GM21576 (cell line): ENCODE results near the gene SMIM35.

Experiments used
- ATAC-seq: cut with Tn5 transposase; IDR thresholded peaks from one replicate; pipeline ENCODE4 v1.9.1; 2021; ENCODE audit warnings: mild to moderate bottlenecking, moderate library complexity; ENCODE audit not compliant: unreplicated experiment

SMIM35 gene

DNA sequence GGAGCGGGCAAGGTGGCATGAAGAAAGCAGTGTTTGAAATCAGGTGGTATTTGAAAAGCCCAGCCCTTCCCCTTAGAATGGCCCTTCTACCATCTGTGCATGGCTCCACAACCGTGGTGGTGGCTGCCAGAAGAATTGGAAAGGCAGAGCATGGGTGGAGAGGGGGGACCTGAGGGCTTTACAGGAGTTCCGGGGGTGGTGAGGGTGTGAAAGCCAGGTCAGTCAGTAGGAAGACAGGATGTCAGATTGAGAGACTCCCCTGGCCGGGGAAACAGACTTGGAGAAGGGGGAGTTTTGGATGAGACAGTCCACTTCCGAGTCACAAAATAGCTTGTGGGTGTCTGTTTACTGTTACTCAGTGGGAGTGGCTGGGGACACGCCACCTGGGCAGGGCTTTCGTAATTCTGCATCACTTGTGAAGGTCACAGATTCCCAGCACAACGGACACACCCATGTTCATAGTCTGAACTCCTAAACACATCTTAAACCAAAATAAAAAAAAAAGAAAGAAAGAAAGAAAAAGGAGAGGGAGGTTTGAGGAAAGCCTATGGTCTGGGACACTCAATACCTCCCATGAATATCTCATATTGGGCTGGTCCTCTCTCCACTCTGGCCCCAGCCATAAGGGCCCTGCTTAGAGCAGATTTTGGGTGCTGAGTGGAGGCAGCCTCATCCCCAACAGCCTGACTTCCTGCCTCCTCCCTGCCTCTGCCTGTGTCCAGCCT lies 24.4 kb upstream of the SMIM35 start:
- no peak for ATAC-seq

DNA sequence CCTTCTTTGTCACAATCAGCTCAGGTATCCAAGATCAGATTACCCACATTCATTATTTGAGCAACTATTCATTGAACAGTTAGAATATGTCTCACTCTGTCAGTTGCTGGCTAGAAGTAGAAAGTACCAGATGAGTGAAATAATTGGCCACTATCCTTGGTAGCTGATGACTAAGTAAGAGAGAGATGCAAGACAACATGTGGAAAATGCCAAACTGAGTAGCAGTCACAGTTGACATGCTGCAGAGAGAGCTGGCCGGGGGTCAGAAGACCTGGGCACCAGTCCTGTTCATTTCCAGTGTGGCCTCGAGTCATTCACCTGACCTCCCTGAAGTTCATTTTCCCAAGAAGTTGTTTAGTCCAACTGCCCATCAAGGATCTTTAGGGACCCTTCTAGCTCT lies 22.5 kb upstream of the SMIM35 start:
- ATAC-seq: no peak

- ATAC-seq: no peak
Observed at GRCh38 chr11:118108513-118108912, 21.8 kb upstream of the SMIM35 start.

DNA sequence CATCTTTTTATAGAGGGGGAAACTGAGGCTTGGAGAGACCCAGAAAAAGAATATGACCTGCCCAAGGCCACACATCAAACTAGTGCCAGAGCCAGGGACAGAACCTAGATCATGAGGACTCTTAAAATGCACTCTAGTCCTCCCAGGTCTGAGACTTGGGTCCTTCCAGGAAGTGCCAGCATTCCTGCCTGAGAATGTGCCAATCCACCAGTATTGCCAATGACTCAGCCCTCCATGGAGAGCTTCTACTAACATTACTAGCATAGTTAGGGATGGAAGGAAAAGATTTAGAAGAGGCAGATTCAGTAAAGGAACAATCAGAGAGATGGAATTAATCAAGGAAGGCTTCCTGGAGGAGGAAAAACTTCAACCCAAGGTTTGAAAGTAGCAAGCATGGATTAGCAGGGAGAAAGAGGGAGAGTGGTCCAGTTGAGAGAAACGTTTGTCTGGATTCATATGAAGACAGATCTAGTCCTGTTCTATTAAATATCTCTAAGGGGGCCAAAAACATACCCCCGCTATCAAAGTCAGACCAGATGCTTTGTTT lies 20.1 kb upstream of the SMIM35 start:
- no peak for ATAC-seq

- ATAC-seq: no peak
Observed at GRCh38 chr11:118105657-118106305, 19.0 kb upstream of the SMIM35 start.

- ATAC-seq: no peak
Observed at GRCh38 chr11:118104491-118104890, 17.7 kb upstream of the SMIM35 start.

- ATAC-seq: no peak
Observed at GRCh38 chr11:118102721-118103261, 16.0 kb upstream of the SMIM35 start.

DNA sequence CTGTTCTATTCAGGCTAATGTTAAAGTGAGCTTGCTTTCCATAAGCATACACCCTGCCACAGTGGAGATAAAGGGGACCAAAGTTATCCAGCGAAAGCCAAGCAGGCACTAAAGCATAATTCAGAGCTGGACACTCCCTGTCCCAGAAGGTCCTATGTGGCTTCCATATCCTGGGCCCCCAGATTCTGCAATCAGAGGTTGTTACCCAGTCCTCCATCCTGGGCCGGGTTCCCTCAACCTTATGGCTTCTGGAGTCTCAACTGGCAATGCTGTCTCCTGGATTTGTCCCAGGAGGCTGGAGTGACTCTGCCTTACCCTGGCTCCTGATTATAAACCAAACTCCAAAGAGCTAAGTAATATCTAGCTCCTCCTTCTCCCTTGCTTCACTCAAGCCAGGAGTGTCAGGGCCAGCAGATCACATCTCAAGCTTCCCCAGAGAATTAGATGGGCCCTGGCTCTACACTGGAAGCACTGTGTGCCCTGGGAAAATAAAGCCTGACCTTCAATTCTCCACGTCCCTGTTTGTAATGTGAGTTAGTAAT lies 14.0 kb upstream of the SMIM35 start:
- no peak for ATAC-seq

DNA sequence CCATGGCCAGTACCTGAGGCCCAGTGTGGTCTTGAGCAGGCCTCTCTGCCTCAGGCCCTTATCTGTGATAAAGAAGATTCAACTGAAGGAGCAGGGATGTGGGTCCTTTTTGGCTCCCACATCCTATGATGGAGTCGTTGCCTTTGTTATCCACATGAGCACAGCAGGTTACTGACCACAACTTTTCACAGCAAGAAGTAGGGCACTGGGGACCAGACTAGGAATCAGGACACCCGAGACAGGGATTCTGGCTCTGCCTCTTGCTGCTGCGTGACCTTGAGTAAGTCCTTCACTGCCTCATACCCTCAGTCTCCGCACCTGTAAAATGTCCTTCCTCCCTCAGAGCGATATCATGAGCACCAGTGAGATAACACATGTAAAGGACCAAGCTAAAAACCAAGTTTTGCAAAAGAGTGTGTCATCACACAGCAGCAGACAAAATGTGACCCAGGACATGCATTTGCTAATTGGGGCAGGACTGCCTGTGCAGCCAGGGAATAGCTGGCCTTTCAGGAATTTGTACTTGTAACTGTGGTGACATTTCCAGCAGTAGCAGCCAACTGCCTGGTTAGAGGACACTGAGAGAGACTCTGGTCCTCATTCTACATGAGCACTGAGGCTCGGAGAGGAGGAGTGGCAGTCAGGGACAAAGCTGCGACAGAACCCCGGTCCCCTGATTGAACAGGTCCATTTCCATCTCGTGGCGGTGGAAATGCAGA lies 13.2 kb upstream of the SMIM35 start:
- ATAC-seq: no peak

- no peak for ATAC-seq
Observed at GRCh38 chr11:118098996-118099837, 12.5 kb upstream of the SMIM35 start.

GRCh38 chr11:118095967-118096367 lies 9.2 kb upstream of the SMIM35 start:
- no peak for ATAC-seq

DNA sequence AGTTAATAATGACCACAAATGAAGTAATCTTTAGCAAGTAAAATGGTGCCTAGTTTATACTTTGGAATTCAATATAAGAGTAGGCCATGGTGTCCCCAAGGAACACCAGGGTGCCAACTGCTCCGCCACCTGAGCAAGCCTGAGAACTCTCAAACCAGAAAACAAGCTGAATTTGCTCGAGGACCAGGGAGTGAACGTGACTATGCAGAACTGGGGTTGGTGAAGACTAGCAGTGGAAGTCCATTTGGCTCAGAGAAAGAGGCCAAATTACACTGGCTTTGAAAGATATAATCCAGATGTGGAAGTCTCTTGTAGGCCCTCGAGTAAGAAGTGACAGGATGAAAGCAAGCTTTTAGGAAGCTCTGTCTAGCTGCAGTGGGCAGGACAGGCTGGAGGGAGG lies 8.7 kb upstream of the SMIM35 start:
- no peak for ATAC-seq

GRCh38 chr11:118092907-118093571 lies 6.3 kb upstream of the SMIM35 start:
- no peak for ATAC-seq

DNA sequence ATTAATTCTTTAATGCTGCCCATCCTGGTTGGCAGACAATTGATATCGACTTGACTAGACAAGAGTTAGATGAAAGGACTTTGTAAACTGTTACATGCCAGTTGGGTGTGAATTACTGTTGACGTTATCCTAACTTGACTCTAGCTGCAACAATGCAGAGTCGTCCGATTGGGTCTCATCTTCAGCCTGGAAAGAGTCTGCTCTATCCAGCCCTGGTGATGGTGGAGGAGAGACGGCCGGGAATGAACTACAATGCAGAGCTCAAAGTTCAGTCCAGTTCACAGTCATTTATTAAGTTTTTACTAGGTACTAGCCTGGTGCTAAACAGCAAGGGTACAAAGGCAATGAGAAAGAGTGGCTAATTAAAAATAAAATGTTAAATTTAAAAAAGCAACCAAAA lies 4.9 kb upstream of the SMIM35 start:
- ATAC-seq: no peak

DNA sequence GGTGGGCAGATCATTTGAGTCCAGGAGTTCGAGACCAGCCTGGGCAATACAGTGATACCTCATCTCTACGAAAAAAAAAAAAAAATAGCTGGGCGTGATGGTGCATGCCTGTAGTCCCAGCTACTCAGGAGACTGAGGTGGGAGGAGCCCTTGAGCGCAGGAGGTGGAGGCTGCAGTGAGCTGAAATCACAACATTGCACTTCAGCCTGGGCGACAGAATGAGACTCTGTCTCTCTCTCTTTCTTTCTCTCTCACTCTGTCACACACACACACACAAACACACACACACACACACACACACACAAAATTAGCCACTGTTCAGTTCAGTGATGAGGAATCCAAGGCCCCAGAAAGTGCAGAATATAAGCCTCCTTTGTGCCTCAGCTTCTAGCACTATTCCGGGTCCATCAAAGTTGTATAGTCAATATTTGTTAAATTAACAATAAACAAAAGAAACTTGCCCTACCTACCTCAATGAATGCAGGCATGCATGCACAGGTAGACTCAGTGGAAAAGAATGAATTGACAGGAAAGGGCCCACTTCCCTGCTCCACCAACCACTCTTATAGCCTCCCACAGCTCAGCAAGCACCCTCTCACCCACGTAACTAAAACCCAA lies 3.9 kb upstream of the SMIM35 start:
- ATAC-seq: no peak

DNA sequence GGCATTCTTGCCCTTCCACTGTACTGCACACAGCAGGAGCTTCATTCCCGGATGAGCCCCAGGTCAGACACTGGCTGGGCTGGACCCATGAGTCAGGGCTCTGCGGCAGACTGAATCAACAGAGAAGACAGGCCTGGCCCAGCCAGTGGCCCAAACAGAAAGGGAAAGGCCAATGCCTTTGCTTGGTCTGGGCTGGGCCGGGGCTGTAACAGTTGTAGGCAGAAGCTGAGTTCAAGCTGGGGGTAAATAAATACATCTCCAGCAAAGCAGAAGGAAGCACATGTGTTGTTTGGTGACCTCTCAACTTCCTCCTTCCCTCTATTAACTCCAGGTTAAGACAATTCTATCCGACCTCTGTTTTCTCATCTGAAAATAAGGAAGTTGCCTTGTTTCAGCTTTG lies 1.8 kb upstream of the SMIM35 start:
- ATAC-seq: no peak

GRCh38 chr11:118087931-118088330 lies 1.2 kb upstream of the SMIM35 start:
- no peak for ATAC-seq

DNA sequence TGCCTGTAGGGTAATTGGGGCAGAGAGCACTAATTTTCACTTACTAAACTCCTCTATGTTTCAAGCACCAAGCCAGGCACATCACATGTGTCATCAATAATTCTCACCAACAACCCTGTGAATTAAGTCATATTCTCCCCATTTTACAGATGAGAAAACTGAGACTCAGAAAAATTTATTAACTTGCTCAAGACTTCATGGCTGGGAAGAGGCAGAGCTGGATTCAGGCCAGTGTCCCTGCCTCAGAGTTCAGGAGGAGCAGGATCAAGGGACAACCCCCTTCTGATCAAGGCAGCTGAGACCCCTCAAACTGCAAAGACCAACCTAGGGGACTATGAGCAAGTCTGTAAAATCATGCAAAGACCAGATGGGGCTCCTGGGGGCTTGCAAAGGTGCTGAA lies 2.1 kb downstream of the SMIM35 start:
- ATAC-seq: no peak

DNA sequence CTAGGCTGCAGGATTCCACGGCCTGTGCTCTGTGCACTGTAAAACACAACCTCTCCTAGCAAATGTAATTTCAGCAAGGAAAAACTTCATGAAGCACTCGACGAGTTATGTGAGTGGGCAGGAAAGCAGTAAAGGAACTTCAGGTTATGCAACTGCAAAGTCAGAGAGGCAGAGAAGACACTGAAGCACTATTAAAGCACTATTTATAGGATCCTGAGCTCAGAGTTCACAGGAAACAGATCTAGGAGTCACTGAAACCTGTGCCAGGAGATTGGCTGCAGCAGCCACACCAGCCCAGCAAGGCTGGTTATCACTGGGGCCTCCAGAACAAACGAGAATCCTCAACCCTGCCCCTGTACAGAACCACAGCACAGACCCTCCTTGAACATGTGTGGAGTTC lies 2.5 kb downstream of the SMIM35 start:
- ATAC-seq: no peak
